Neural cell (in vitro differentiated cells): ENCODE results near the gene TIPRL. TPM values are rescaled to one million over a fixed set of nuclear protein-coding genes. Genes with fewer than 3 reads are reported as not detected.

ENCODE experiments used
- H2AFZ ChIP-seq: fragments of 200-600, 300-800 bp; sonication (generic), shearing (Covaris generic); 2 replicates; pipeline ENCODE4 v1.6.0; 2014; ENCODE audit warnings: low read depth, mild to moderate bottlenecking, antibody characterized with exemption, low read length, moderate library complexity
- H3F3A ChIP-seq: fragments of 200-600 bp; shearing (Covaris generic); 2 replicates; pipeline ENCODE4 v1.6.1; 2016; ENCODE audit warnings: mild to moderate bottlenecking, moderate library complexity, mixed read lengths, antibody characterized with exemption, low read length; ENCODE audit not compliant: insufficient read depth, poor library complexity, severe bottlenecking
- H3K27ac ChIP-seq: fragments of 200-600, 300-800 bp; sonication (generic), shearing (Covaris generic); 2 replicates; pipeline ENCODE4 v1.5.1; 2014; ENCODE audit warnings: mild to moderate bottlenecking, low read length, moderate library complexity
- H3K27me3 ChIP-seq: fragments of 300-800, 200-600 bp; sonication (generic), shearing (Covaris generic); 2 replicates; pipeline ENCODE4 v1.6.0; 2014; ENCODE audit warnings: mild to moderate bottlenecking, low read depth, low read length, moderate library complexity; ENCODE audit not compliant: insufficient read depth
- H3K36me3 ChIP-seq: fragments of 300-800, 200-600 bp; sonication (generic), shearing (Covaris generic); 2 replicates; pipeline ENCODE4 v1.5.1; 2014; ENCODE audit warnings: mild to moderate bottlenecking, antibody characterized with exemption, low read length, moderate library complexity; ENCODE audit not compliant: insufficient read depth
- H3K4me2 ChIP-seq: fragments of 300-800, 200-600 bp; sonication (generic), shearing (Covaris generic); 2 replicates; pipeline ENCODE4 v1.6.0; 2014; ENCODE audit warnings: mild to moderate bottlenecking, low read length
- H3K4me3 ChIP-seq: fragments of 300-800, 200-600 bp; sonication (generic), shearing (Covaris generic); 2 replicates; pipeline ENCODE4 v1.5.1; 2014; ENCODE audit warnings: mild to moderate bottlenecking, low read length, moderate library complexity
- H3K79me2 ChIP-seq: fragments of 200-600 bp; shearing (Covaris generic); replicated peaks from 2 replicates; pipeline ENCODE4 v1.6.0; 2014; ENCODE audit warnings: mild to moderate bottlenecking, low read length, moderate library complexity; ENCODE audit not compliant: insufficient read depth
- H3K9ac ChIP-seq: fragments of 300-800, 200-600 bp; sonication (generic), shearing (Covaris generic); 2 replicates; pipeline ENCODE4 v1.6.1; 2016; ENCODE audit warnings: mild to moderate bottlenecking, low read length, mixed read lengths
- H3K9me2 ChIP-seq: fragments of 200-600 bp; shearing (Covaris generic); 2 replicates; pipeline ENCODE4 v1.6.1; 2016; ENCODE audit warnings: mild to moderate bottlenecking, low read length, mixed read lengths; ENCODE audit not compliant: insufficient read depth
- H3K9me3 ChIP-seq: fragments of 200-600, 300-800 bp; sonication (generic), shearing (Covaris generic); 2 replicates; pipeline ENCODE4 v1.6.1; 2016; ENCODE audit warnings: mild to moderate bottlenecking, mixed run types, low read length, moderate library complexity, mixed read lengths
- H4K20me1 ChIP-seq: fragments of 200-600 bp; shearing (Covaris generic); 2 replicates; pipeline ENCODE4 v1.6.1; 2016; ENCODE audit warnings: mild to moderate bottlenecking, mixed run types; ENCODE audit not compliant: insufficient read depth
- CTCF ChIP-seq: fragments of 450-650 bp; IDR thresholded peaks from 2 replicates; pipeline ENCODE4 v1.5.1; 2014; ENCODE audit warnings: antibody characterized with exemption, mild to moderate bottlenecking, moderate library complexity; ENCODE audit not compliant: poor library complexity, severe bottlenecking
- EP300 ChIP-seq: fragments of 450-650 bp; conservative IDR thresholded peaks from 2 replicates; pipeline ENCODE4 v1.6.1; 2014; ENCODE audit warnings: antibody characterized with exemption, mild to moderate bottlenecking, moderate library complexity; ENCODE audit not compliant: poor library complexity, severe bottlenecking
- EZH2 ChIP-seq: fragments of 200-600, 300-800 bp; shearing (Covaris generic), sonication (generic); IDR thresholded peaks from 2 replicates; pipeline ENCODE4 v1.6.1; 2014; ENCODE audit warnings: antibody characterized with exemption, low read length, borderline replicate concordance, mild to moderate bottlenecking; ENCODE audit not compliant: insufficient read depth, poor library complexity, severe bottlenecking
- MXI1 ChIP-seq: fragments of 450-650 bp; conservative IDR thresholded peaks from 2 replicates; pipeline ENCODE4 v1.6.1; 2014; ENCODE audit warnings: antibody characterized with exemption, mild to moderate bottlenecking; ENCODE audit not compliant: poor library complexity, severe bottlenecking
- POLR2AphosphoS5 ChIP-seq: IDR thresholded peaks from 2 replicates; pipeline ENCODE4 v1.6.1; 2012
- RAD21 ChIP-seq: fragments of 450-650 bp; conservative IDR thresholded peaks from 2 replicates; pipeline ENCODE4 v1.6.1; 2014; ENCODE audit warnings: antibody characterized with exemption, mild to moderate bottlenecking, moderate library complexity
- REST ChIP-seq: IDR thresholded peaks from 2 replicates; pipeline ENCODE4 v1.6.1; 2012; ENCODE audit warnings: borderline replicate concordance
- SMC3 ChIP-seq: fragments of 450-650 bp; conservative IDR thresholded peaks from 2 replicates; pipeline ENCODE4 v1.6.1; 2014; ENCODE audit warnings: antibody characterized with exemption, mild to moderate bottlenecking, moderate library complexity; ENCODE audit not compliant: poor library complexity
- TAF1 ChIP-seq: IDR thresholded peaks from 2 replicates; pipeline ENCODE4 v1.6.1; 2012; ENCODE audit warnings: low read depth
- polyA plus RNA-seq: library from polyadenylated mRNA; depleted of rRNA; stranded (reverse); fragments of >200 nt; gene quantifications from 2 replicates; pipeline ENCODE4 v1.2.3, GENCODE V29; 2014

Gene TIPRL
- polyA plus RNA-seq, 1 donor from 2014 or later: 131 TPM

GRCh38 chr1:168210312-168210711, 31.6 kb downstream of the TIPRL start:
- no peaks in the 10 kb centered on the region for H3K79me2 ChIP-seq
- TF ChIP-seq REST: no peak
- TF ChIP-seq EP300: no peak
- no peak for TF ChIP-seq SMC3
- TF ChIP-seq POLR2AphosphoS5: no peak
- no peak for TF ChIP-seq EZH2
- no peak for TF ChIP-seq TAF1
- TF ChIP-seq MXI1: no peak
- H2AFZ ChIP-seq: no peak overlapping the region
- peaks cover 4% of the 10 kb centered on the region for H3K9me3 ChIP-seq
- H4K20me1 ChIP-seq: no peaks in the 10 kb centered on the region
- no peaks in the 10 kb centered on the region for H3F3A ChIP-seq
- no peaks in the 10 kb centered on the region for H3K27me3 ChIP-seq
- no peaks in the 10 kb centered on the region for H3K9me2 ChIP-seq
- H3K4me2 ChIP-seq: no peak overlapping the region
- H3K9ac ChIP-seq: no peak overlapping the region
- H3K36me3 ChIP-seq: no peaks in the 10 kb centered on the region
- no peak overlapping the region for H3K4me3 ChIP-seq
- no peak overlapping the region for H3K27ac ChIP-seq

- Histone ChIP-seq H3K9ac (no peak overlapping the region), H3K4me2 (no peak overlapping the region), H3K27ac (no peak overlapping the region), H2AFZ (no peak overlapping the region), H3K79me2 (no peaks in the 10 kb centered on the region), H3K9me3 (peaks cover 4% of the 10 kb centered on the region), H3K9me2 (no peaks in the 10 kb centered on the region), H4K20me1 (no peaks in the 10 kb centered on the region), H3F3A (no peaks in the 10 kb centered on the region), H3K4me3 (no peak overlapping the region), H3K27me3 (no peaks in the 10 kb centered on the region), H3K36me3 (no peaks in the 10 kb centered on the region)
- TF ChIP-seq RAD21: no peak
- no peak for TF ChIP-seq CTCF
- no peak for TF ChIP-seq TAF1
- TF ChIP-seq EZH2: no peak
- no peak for TF ChIP-seq POLR2AphosphoS5
- TF ChIP-seq REST: no peak
- no peak for TF ChIP-seq EP300
Measured at GRCh38 chr1:168213349-168213748, 34.6 kb downstream of the TIPRL start.
